ENCODE results near the gene ZMYM3. TPM values are rescaled to one million over a fixed set of nuclear protein-coding genes. Genes with fewer than 3 reads are reported as not detected.

Gene ZMYM3
- total RNA-seq, 6 experiments from 2014 or later, result 8.2 to 13.7 (median 10.1) TPM

DNA sequence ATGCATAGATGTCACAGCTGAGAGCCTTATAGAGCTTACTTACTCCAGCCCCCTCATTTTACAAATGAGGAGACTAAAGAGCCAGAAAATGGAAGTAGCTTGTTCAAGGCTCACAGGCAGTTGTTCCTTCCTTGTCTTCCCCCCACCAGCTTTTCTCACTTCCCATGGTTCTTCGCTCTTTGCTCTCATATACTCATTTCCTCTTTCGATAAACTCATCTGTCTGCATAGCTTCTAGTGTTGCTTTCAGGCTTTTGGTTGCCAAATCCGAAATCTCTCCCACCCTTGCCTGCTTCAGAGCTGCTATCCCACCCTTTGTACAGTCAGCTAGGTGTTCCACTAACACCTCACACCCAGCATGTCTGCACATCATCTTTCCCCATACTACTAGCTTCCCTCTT lies 55.9 kb downstream of the ZMYM3 start:
- DNase-seq (no peak), ATAC-seq (peak in 2 of 4 donors; percentile 27 to 45)
- no peaks in the 10 kb centered on the region for H3K9me3 ChIP-seq
- no peaks in the 10 kb centered on the region for H3K4me1 ChIP-seq
- no peaks in the 10 kb centered on the region for H3K27me3 ChIP-seq
- TF ChIP-seq POLR2A (IDR thresholded peaks at IDR 0.05), result no peak
- TF ChIP-seq, protein P1, sequence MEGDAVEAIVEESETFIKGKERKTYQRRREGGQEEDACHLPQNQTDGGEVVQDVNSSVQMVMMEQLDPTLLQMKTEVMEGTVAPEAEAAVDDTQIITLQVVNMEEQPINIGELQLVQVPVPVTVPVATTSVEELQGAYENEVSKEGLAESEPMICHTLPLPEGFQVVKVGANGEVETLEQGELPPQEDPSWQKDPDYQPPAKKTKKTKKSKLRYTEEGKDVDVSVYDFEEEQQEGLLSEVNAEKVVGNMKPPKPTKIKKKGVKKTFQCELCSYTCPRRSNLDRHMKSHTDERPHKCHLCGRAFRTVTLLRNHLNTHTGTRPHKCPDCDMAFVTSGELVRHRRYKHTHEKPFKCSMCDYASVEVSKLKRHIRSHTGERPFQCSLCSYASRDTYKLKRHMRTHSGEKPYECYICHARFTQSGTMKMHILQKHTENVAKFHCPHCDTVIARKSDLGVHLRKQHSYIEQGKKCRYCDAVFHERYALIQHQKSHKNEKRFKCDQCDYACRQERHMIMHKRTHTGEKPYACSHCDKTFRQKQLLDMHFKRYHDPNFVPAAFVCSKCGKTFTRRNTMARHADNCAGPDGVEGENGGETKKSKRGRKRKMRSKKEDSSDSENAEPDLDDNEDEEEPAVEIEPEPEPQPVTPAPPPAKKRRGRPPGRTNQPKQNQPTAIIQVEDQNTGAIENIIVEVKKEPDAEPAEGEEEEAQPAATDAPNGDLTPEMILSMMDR (IDR thresholded peaks at IDR 0.05), result no peak
- intact Hi-C loops (cut with DNase I), result no loop called here
- 35% methylated on average over 3 of the region's 3 CpGs for WGBS (ENCODE audit: insufficient coverage, low coverage, low lambda C conversion rate, missing lambda C conversion rate)
- H3K27ac ChIP-seq, result no peak overlapping the region
- no peak overlapping the region for H3K4me3 ChIP-seq
- H3K36me3 ChIP-seq, result no peaks in the 10 kb centered on the region

DNA sequence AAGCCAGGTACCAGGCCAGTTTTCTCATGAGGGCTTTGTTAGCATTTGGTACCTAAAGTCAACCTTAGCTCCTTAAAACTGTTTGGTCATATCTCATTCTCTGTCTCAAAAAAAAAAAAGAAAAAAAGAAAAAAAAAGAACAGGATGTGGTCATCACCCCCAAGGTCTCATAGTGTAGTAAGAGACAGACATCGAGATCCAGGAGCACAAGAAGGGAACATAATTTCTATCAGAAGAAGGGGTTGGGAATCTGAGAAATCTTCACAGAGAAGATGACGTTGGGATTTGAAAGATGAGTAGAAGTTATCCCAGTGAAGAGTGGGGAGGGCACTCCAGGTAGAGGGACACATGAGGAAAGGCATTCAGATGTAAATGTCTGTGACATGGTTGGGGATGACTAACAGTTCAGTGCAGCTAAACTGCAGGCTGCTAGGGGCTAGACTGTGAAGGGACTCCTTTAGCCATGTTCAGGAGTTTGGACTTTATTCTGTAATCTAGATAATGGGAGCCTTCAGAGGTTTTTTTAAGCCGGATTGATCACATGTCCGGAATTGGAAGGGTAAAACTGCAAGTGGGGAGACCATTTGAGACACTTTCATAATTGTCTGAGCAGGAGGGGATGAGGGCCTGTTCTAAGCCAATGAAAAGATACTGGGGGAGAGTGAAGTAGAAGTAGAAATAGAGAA lies 57.8 kb downstream of the ZMYM3 start:
- H3K4me3 ChIP-seq, result no peak overlapping the region
- ATAC-seq, result no peak
- H3K27me3 ChIP-seq, result no peaks in the 10 kb centered on the region
- no peaks in the 10 kb centered on the region for H3K4me1 ChIP-seq
- TF ChIP-seq, protein P1 (IDR thresholded peaks at IDR 0.05), result no peak
- TF ChIP-seq POLR2A (IDR thresholded peaks at IDR 0.05), result no peak
- no peak for DNase-seq
- 37% methylated on average over 4 of the region's 4 CpGs for WGBS (ENCODE audit: insufficient coverage, low coverage, low lambda C conversion rate, missing lambda C conversion rate)
- H3K9me3 ChIP-seq, result no peaks in the 10 kb centered on the region
- intact Hi-C loops (cut with DNase I), result no loop called here
- no peaks in the 10 kb centered on the region for H3K36me3 ChIP-seq
- no peak overlapping the region for H3K27ac ChIP-seq

DNA sequence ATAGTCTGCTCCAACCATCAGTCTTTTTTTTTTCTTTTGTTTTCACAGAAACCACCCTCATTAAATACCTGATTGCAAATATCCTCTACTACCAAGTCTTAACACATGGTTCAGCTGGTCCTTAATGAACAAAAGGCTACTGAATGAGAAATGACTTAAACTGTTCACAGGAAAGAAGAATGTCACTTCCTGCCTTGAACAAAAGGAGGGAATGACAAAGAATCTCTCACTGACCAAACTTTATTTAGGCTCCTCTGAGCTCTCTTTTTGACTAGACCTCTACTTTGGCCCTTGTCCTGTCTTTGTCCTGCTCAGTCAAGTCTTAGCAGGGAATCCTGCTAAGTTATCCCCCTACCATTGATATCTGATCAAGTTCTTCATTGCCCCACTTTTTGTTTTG lies 62.7 kb downstream of the ZMYM3 start:
- Histone ChIP-seq H3K4me3 (no peak overlapping the region), H3K4me1 (no peaks in the 10 kb centered on the region), H3K9me3 (no peaks in the 10 kb centered on the region), H3K27ac (no peak overlapping the region), H3K36me3 (no peaks in the 10 kb centered on the region), H3K27me3 (no peaks in the 10 kb centered on the region)
- DNase-seq (no peak), ATAC-seq (no peak)
- no peak for TF ChIP-seq POLR2A (IDR thresholded peaks at IDR 0.05)
- TF ChIP-seq, protein P1 (IDR thresholded peaks at IDR 0.05), result no peak
- intact Hi-C loops (cut with DNase I), result no loop called here

Other genes with a start within 250 kb of the ZMYM3 start
- gene SNX12, start 185.8 kb downstream of the ZMYM3 start, total RNA-seq, result 10 to 100 TPM; 21.2 to 31.1 (median 24.1) TPM
- gene FOXO4, start 158.3 kb downstream of the ZMYM3 start, total RNA-seq, result 10 to 100 TPM in 2 of 6 experiments, 1 to 10 TPM in 4; 5.2 to 12.1 (median 8.5) TPM
- not detected for gene CXorf65, start 147.4 kb downstream of the ZMYM3 start, total RNA-seq
- gene IL2RG, start 142.6 kb downstream of the ZMYM3 start, total RNA-seq, result 1 to 10 TPM in 5 of 6 experiments, under 1 TPM in 1; 0.64 to 4.0 (median 1.7) TPM
- 10 to 100 TPM in 5 of 6 experiments, 1 to 10 TPM in 1; 7.8 to 16.3 (median 12.5) TPM for gene MED12, start 135.5 kb downstream of the ZMYM3 start, total RNA-seq
- gene NLGN3, start 109.3 kb downstream of the ZMYM3 start, total RNA-seq, result under 1 TPM in 5 of 6 experiments, not detected in 1; 0.12 to 0.25 (median 0.14) TPM
- 100 to 1,000 TPM; 120 to 329 (median 205) TPM for gene GJB1, start 30.9 kb downstream of the ZMYM3 start, total RNA-seq
- gene NONO, start 29.5 kb upstream of the ZMYM3 start, total RNA-seq, result 100 to 1,000 TPM in 2 of 6 experiments, 10 to 100 TPM in 4; 92.9 to 113 (median 98.4) TPM
- gene ITGB1BP2, start 47.6 kb upstream of the ZMYM3 start, total RNA-seq, result under 1 TPM; 0.31 to 0.92 (median 0.66) TPM
- 10 to 100 TPM in 5 of 6 experiments, 1 to 10 TPM in 1; 8.8 to 14.0 (median 12.3) TPM for gene TAF1, start 112.2 kb upstream of the ZMYM3 start, total RNA-seq

All from right lobe of liver (tissue), 6 donors.